ENCODE measurements around the gene TAB2. TPM values are rescaled to one million over a fixed set of nuclear protein-coding genes. Genes with fewer than 3 reads are reported as not detected.

TAB2 gene
- total and polyA plus RNA-seq, 2 experiments from 2014 or later = 19.8 to 59.2 TPM

DNA sequence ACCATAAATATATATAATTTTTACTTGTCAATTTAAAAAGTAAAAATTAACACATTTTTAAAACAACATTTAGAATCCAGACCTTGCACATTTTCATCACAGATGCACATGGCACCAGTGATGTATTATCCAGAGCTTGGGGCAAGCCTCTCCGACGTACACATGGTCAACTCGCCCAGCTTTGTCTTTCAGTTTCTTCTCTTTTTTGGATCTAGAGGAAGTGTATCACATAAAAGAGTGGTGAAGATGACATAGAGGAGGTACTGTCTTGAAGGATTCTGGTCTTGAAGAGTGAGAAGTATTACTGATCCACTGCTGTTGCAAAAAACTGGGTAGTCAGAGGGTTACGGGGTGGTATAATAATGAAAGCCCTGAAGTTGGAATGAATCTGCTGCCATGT is 46.9 kb upstream of the TAB2 start (continued):
- TF ChIP-seq ZNF462 (CRISPR knock-in tag; IDR thresholded peaks at IDR 0.05) = no peak
- no peak for TF ChIP-seq ZNF114 (CRISPR knock-in tag; IDR thresholded peaks at IDR 0.05)

DNA sequence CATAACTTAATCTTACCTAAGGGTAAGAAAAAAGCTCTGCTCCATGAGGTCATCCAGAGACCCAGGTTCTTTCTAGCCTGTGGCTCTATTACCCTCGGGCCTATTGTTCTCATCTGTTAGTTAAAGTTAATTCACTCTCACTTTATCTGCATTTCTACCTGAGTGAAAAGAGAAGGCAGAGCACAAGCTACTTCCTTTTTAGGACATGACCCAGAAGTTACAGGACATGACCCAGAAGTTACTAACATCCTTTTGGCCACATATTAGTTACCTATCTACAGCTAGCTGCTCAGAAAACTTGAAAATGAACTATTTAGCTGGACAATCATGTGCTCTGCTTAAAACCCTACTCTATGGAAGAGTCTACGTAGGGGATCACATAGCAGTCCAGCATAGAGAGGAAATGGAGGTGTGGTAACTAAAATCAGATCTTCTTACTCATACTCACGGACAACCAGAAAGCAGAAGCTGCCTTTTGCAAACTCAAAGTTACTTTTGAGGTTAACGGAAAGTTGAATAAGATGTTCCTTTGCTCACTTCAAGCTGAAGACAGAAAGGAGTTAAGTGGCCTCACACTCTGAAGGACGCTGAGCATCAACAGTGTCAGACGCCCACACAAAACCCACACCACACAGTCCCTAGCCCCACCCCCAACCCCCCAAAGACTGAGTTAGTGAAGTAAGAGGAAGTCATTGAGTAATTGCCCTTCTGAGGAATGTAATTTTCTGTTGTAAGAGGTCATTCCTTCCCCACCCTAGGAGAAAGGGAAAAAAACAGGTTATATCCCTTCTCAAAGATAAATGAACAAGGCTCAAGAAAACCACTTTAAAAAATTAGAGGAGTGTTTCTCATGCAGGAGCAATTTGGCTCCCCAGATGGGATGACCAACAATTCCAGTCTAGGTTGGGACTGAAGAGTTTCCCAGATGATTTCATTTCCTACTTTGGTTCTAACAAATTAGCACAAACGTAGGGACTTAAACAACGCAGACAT is 45.9 kb upstream of the TAB2 start:
- H3K9me2 ChIP-seq (ENCODE audit: insufficient read depth) = no peaks in the 10 kb centered on the region; the same call in 1 of the 2 replicates
- H2AFZ ChIP-seq = peak overlapping the region; percentile 33; the same call in 1 of the 2 replicates
- no peaks in the 10 kb centered on the region for H3K9me3 Mint-ChIP-seq
- H3K4me3 ChIP-seq = no peak overlapping the region
- no peak for DNase-seq (ENCODE audit: low spot score)
- H3K4me2 ChIP-seq = no peak overlapping the region
- H3K36me3 ChIP-seq (ENCODE audit: insufficient read depth) = no peaks in the 10 kb centered on the region
- H3K27me3 Mint-ChIP-seq (ENCODE audit: insufficient read depth, low read depth, poor library complexity) = peaks cover 3% of the 10 kb centered on the region
- ATAC-seq = no peak
- H3K27ac Mint-ChIP-seq = no peak overlapping the region
- H3K27ac ChIP-seq (ENCODE audit: low read depth) = no peak overlapping the region
- H3K4me1 ChIP-seq (ENCODE audit: insufficient read depth) = no peaks in the 10 kb centered on the region
- no peaks in the 10 kb centered on the region; the same call in 1 of the 3 replicates for H3K36me3 Mint-ChIP-seq (ENCODE audit: low read depth)
- H3K27me3 ChIP-seq (ENCODE audit: insufficient read depth) = no peaks in the 10 kb centered on the region
- no peak overlapping the region for H3K4me3 Mint-ChIP-seq
- no peaks in the 10 kb centered on the region for H4K20me1 ChIP-seq (replicated peaks; ENCODE audit: insufficient read depth)
- H3K79me2 ChIP-seq (replicated peaks; ENCODE audit: insufficient read depth) = no peaks in the 10 kb centered on the region
- H3K4me1 Mint-ChIP-seq = peaks cover 4% of the 10 kb centered on the region
- no peaks in the 10 kb centered on the region for H3F3A ChIP-seq (replicated peaks; ENCODE audit: low read depth)
- TF ChIP-seq EZH2phosphoT487 (IDR thresholded peaks at IDR 0.05; ENCODE audit: unreplicated experiment) = no peak
- TF ChIP-seq POLR2AphosphoS5 (IDR thresholded peaks at IDR 0.05; ENCODE audit: low read depth) = no peak
- no peak for TF ChIP-seq NANOG (IDR thresholded peaks at IDR 0.05; ENCODE audit: borderline replicate concordance)
- TF ChIP-seq ZNF462 (CRISPR knock-in tag; IDR thresholded peaks at IDR 0.05) = no peak
